ENCODE measurements around the gene ADAMTS2.

DNA sequence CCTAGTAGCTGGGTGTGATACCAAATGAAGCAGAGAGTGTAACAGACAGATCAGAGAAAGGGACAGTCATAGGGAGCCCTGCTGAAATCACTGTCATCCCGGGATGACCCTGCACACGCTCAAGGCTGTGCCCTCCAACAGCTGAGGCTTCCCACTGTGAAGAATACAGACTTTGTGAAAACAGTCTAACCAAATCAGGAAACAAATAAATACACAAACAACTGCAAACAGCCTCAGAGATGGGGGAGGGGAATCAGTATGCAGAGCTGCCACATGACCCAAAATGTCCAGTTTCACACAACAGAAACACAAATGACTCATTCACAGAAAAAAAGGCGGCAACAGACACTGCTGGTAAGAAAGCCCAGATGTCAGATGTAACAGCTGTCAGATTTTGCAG, 101.9 kb downstream of the ADAMTS2 start:
- TF ChIP-seq, protein P1, sequence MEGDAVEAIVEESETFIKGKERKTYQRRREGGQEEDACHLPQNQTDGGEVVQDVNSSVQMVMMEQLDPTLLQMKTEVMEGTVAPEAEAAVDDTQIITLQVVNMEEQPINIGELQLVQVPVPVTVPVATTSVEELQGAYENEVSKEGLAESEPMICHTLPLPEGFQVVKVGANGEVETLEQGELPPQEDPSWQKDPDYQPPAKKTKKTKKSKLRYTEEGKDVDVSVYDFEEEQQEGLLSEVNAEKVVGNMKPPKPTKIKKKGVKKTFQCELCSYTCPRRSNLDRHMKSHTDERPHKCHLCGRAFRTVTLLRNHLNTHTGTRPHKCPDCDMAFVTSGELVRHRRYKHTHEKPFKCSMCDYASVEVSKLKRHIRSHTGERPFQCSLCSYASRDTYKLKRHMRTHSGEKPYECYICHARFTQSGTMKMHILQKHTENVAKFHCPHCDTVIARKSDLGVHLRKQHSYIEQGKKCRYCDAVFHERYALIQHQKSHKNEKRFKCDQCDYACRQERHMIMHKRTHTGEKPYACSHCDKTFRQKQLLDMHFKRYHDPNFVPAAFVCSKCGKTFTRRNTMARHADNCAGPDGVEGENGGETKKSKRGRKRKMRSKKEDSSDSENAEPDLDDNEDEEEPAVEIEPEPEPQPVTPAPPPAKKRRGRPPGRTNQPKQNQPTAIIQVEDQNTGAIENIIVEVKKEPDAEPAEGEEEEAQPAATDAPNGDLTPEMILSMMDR (IDR thresholded peaks at IDR 0.05; ENCODE audit: extremely low read depth in 1 of 2, insufficient read depth in 1 of 2, low read depth in 1 of 2, low read length in 2 of 2), result no peak
- TF ChIP-seq, protein P2, sequence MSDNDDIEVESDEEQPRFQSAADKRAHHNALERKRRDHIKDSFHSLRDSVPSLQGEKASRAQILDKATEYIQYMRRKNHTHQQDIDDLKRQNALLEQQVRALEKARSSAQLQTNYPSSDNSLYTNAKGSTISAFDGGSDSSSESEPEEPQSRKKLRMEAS (IDR thresholded peaks at IDR 0.05; ENCODE audit: insufficient read depth, insufficient read length), result no peak
